Embryonic facial prominence (tissue), 1 donor: ENCODE results near the gene LCN2.
"Not testable (repeated sequence)": the region's sequence is repeated elsewhere in the genome, so short reads cannot be mapped to it uniquely, and the experiment has no call there.

Source experiments
- DNase-seq: peaks from one replicate; pipeline ENCODE4 v3.0.0-alpha.2; 2016; ENCODE audit errors: extremely low spot score

LCN2 gene

GRCh38 chr9:128166169-128166568 is 16.9 kb downstream of the LCN2 start:
- DNase-seq = no peak

GRCh38 chr9:128167209-128167608 is 18.0 kb downstream of the LCN2 start:
- no peak for DNase-seq

GRCh38 chr9:128168731-128169308 is 19.6 kb downstream of the LCN2 start:
- no peak for DNase-seq

- no peak for DNase-seq
These were observed 20.2 kb downstream of the LCN2 start for GRCh38 chr9:128169492-128169891.

GRCh38 chr9:128169925-128170324 is 20.7 kb downstream of the LCN2 start:
- DNase-seq = no peak

GRCh38 chr9:128174062-128174461 is 24.8 kb downstream of the LCN2 start:
- no peak for DNase-seq

GRCh38 chr9:128175102-128175563 is 25.9 kb downstream of the LCN2 start:
- DNase-seq = no peak

GRCh38 chr9:128175726-128176125 is 26.5 kb downstream of the LCN2 start:
- DNase-seq = no peak

- DNase-seq = no peak
These were observed 29.7 kb downstream of the LCN2 start for GRCh38 chr9:128178806-128179431.

- no peak for DNase-seq
These were observed 30.7 kb downstream of the LCN2 start for GRCh38 chr9:128180001-128180400.

GRCh38 chr9:128180447-128180846 is 31.2 kb downstream of the LCN2 start:
- no peak for DNase-seq

- DNase-seq = not testable (repeated sequence)
These were observed 32.2 kb downstream of the LCN2 start for GRCh38 chr9:128181480-128181879.

GRCh38 chr9:128182893-128183588 is 33.8 kb downstream of the LCN2 start:
- DNase-seq = no peak

- DNase-seq = no peak
These were observed 37.0 kb downstream of the LCN2 start for GRCh38 chr9:128185979-128186965.

- no peak for DNase-seq
These were observed 38.1 kb downstream of the LCN2 start for GRCh38 chr9:128187361-128187760.

- no peak for DNase-seq
These were observed 39.0 kb downstream of the LCN2 start for GRCh38 chr9:128188209-128188608.

GRCh38 chr9:128190013-128190412 is 40.8 kb downstream of the LCN2 start:
- DNase-seq = no peak

- DNase-seq = no peak
These were observed 41.5 kb downstream of the LCN2 start for GRCh38 chr9:128190516-128191405.

- DNase-seq = no peak
These were observed 42.3 kb downstream of the LCN2 start, which contains the start of gene CIZ1 for GRCh38 chr9:128191406-128192046. Gene CIZ1, minus strand, starts transcription at chr9:128191572. Its CDS starts 715 bp downstream, at chr9:128190857.
